ENCODE data around the gene PITPNC1. TPM values are rescaled to one million over a fixed set of nuclear protein-coding genes. Genes with fewer than 3 reads are reported as not detected.
A peak's percentile ranks its signal among the peaks of the same experiment; 100 is the strongest.

PITPNC1 gene
- total and polyA plus RNA-seq, 7 donors = 3.0 to 15.7 (median 5.6) TPM

GRCh38 chr17:67559381-67559966 is 182.4 kb downstream of the PITPNC1 start:
- Histone ChIP-seq H3K4me1 (no peaks in the 10 kb centered on the region), H3K9me3 (no peaks in the 10 kb centered on the region), H3K27ac (no peak overlapping the region), H3K27me3 (no peaks in the 10 kb centered on the region), H3K4me3 (no peak overlapping the region), H3K36me3 (no peaks in the 10 kb centered on the region)
- DNase-seq = peak; percentile 30
- intact Hi-C loops (cut with DNase I) = no loop called here
- 82 to 89% methylated on average over 10 of the region's 10 CpGs for WGBS, 2 donors
- TF ChIP-seq POLR2AphosphoS5 (IDR thresholded peaks at IDR 0.05) = no peak
- no peak for TF ChIP-seq EP300 (IDR thresholded peaks at IDR 0.05)

GRCh38 chr17:67562005-67562404 is 184.9 kb downstream of the PITPNC1 start:
- TF ChIP-seq EP300 (IDR thresholded peaks at IDR 0.05) (no peak), POLR2AphosphoS5 (IDR thresholded peaks at IDR 0.05) (no peak), POLR2A (IDR thresholded peaks at IDR 0.05) (no peak)
- TF ChIP-seq, protein P1, sequence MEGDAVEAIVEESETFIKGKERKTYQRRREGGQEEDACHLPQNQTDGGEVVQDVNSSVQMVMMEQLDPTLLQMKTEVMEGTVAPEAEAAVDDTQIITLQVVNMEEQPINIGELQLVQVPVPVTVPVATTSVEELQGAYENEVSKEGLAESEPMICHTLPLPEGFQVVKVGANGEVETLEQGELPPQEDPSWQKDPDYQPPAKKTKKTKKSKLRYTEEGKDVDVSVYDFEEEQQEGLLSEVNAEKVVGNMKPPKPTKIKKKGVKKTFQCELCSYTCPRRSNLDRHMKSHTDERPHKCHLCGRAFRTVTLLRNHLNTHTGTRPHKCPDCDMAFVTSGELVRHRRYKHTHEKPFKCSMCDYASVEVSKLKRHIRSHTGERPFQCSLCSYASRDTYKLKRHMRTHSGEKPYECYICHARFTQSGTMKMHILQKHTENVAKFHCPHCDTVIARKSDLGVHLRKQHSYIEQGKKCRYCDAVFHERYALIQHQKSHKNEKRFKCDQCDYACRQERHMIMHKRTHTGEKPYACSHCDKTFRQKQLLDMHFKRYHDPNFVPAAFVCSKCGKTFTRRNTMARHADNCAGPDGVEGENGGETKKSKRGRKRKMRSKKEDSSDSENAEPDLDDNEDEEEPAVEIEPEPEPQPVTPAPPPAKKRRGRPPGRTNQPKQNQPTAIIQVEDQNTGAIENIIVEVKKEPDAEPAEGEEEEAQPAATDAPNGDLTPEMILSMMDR (IDR thresholded peaks at IDR 0.05) = no peak
- H3K27ac ChIP-seq = no peak overlapping the region
- no peaks in the 10 kb centered on the region for H3K9me3 ChIP-seq
- no peaks in the 10 kb centered on the region for H3K4me1 ChIP-seq
- DNase-seq = peak; percentile 27
- WGBS, 2 donors = 91 to 92% methylated on average over 10 of the region's 10 CpGs
- no peaks in the 10 kb centered on the region for H3K36me3 ChIP-seq
- intact Hi-C loops (cut with DNase I) = no loop called here
- no peaks in the 10 kb centered on the region for H3K27me3 ChIP-seq
- H3K4me3 ChIP-seq = no peak overlapping the region

- intact Hi-C loops (cut with DNase I) = no loop called here
- Histone ChIP-seq H3K27ac (no peak overlapping the region), H3K9me3 (no peaks in the 10 kb centered on the region), H3K27me3 (no peaks in the 10 kb centered on the region), H3K36me3 (no peaks in the 10 kb centered on the region), H3K4me3 (no peak overlapping the region), H3K4me1 (no peaks in the 10 kb centered on the region)
- no peak for DNase-seq
- TF ChIP-seq EP300 (IDR thresholded peaks at IDR 0.05) (no peak), POLR2A (IDR thresholded peaks at IDR 0.05) (no peak), POLR2AphosphoS5 (IDR thresholded peaks at IDR 0.05) (no peak)
- TF ChIP-seq, protein P1 (IDR thresholded peaks at IDR 0.05) = no peak
These were observed 186.7 kb downstream of the PITPNC1 start for GRCh38 chr17:67563692-67564228.

DNA sequence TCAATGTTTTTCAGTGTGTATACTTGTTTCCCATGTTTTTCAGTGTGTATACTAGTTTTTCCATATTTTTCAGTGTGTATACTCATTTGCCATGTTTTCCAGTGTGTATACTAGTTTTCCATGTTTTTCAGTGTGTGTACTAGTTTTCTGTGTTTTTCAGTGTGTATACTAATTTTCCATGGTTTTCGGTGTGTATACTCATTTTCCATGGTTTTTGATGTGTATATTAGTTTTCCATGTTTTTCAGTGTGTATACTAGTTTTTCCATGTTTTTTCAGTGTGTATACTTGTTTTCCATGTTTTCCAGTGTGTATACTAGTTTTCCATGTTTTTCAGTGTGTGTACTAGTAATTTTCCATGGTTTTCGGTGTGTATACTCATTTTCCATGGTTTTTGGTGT is 188.0 kb downstream of the PITPNC1 start:
- H3K27me3 ChIP-seq = no peaks in the 10 kb centered on the region
- no peak overlapping the region for H3K27ac ChIP-seq
- no peaks in the 10 kb centered on the region for H3K36me3 ChIP-seq
- H3K9me3 ChIP-seq = no peaks in the 10 kb centered on the region
- WGBS, 2 donors = 97 to 99% methylated on average over 2 of the region's 2 CpGs
- intact Hi-C loops (cut with DNase I) = no loop called here
- no peaks in the 10 kb centered on the region for H3K4me1 ChIP-seq
- H3K4me3 ChIP-seq = no peak overlapping the region
- TF ChIP-seq, protein P1 (IDR thresholded peaks at IDR 0.05) = no peak
- TF ChIP-seq POLR2A (IDR thresholded peaks at IDR 0.05) = no peak
- TF ChIP-seq EP300 (IDR thresholded peaks at IDR 0.05) = no peak
- TF ChIP-seq POLR2AphosphoS5 (IDR thresholded peaks at IDR 0.05) = no peak
- DNase-seq = no peak

- Histone ChIP-seq H3K4me1 (no peaks in the 10 kb centered on the region), H3K9me3 (no peaks in the 10 kb centered on the region), H3K36me3 (no peaks in the 10 kb centered on the region), H3K27me3 (no peaks in the 10 kb centered on the region), H3K27ac (no peak overlapping the region), H3K4me3 (no peak overlapping the region)
- TF ChIP-seq POLR2A (IDR thresholded peaks at IDR 0.05) (no peak), EP300 (IDR thresholded peaks at IDR 0.05) (no peak), POLR2AphosphoS5 (IDR thresholded peaks at IDR 0.05) (no peak)
- TF ChIP-seq, protein P1 (IDR thresholded peaks at IDR 0.05) = no peak
- DNase-seq = no peak
- intact Hi-C loops (cut with DNase I) = no loop called here
- 76 to 94% methylated on average over 3 of the region's 3 CpGs for WGBS, 2 donors
These were observed 189.6 kb downstream of the PITPNC1 start for GRCh38 chr17:67566656-67567055.
